ENCODE data around the gene MYRIP. TPM values are rescaled to one million over a fixed set of nuclear protein-coding genes. Genes with fewer than 3 reads are reported as not detected.

Gene MYRIP
- total and polyA plus RNA-seq, 11 donors = 0.42 to 2.2 (median 0.90) TPM

DNA sequence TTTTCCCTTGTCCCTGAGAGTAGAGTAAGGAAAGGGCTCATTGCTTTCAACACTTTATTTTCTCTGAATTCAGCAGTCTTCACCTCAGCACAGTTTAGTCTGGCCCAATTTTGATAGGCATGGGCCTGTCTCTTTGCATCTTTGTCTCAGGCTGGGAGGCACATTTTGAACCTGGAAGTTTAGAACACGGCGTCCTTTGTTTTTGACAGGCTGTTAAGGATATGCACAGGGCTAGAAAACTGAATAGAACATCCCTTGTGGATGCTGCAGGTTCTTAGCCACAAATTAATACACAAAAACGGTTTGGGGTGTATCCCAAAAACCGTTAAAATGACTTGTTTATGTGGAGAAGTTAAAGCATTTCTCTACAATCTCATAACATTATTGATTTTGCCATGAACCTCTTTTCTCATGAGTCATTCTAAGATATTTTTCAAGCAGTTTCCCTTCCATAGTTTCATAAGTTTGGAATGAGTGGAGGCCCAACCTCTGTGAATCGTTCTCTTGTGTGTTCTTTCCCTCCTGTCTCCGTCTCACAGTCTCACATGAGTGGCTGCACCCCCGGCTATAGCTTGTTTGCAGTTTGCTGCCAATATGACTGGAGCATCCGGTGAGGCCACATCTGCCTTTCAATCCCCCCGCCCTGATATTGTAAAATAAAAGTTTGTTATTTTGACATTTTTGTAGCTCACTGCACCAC lies 307.2 kb downstream of the MYRIP start:
- 72 to 79% (median 74%) methylated on average over 9 of the region's 9 CpGs for WGBS, 4 donors
- no peak for ATAC-seq
- H3K27me3 ChIP-seq = no peaks in the 10 kb centered on the region
- H3K4me1 ChIP-seq = peaks cover 0 to 3% (median 0%) of the 10 kb centered on the region in 12 donors
- no peak overlapping the region for H3K4me3 ChIP-seq
- TF ChIP-seq, protein P1, sequence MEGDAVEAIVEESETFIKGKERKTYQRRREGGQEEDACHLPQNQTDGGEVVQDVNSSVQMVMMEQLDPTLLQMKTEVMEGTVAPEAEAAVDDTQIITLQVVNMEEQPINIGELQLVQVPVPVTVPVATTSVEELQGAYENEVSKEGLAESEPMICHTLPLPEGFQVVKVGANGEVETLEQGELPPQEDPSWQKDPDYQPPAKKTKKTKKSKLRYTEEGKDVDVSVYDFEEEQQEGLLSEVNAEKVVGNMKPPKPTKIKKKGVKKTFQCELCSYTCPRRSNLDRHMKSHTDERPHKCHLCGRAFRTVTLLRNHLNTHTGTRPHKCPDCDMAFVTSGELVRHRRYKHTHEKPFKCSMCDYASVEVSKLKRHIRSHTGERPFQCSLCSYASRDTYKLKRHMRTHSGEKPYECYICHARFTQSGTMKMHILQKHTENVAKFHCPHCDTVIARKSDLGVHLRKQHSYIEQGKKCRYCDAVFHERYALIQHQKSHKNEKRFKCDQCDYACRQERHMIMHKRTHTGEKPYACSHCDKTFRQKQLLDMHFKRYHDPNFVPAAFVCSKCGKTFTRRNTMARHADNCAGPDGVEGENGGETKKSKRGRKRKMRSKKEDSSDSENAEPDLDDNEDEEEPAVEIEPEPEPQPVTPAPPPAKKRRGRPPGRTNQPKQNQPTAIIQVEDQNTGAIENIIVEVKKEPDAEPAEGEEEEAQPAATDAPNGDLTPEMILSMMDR (IDR thresholded peaks at IDR 0.05) = no peak
- TF ChIP-seq POLR2A (IDR thresholded peaks at IDR 0.05) = no peak
- intact Hi-C loops (cut with DNase I) = no loop called here
- H3K27ac ChIP-seq = no peak overlapping the region
- no peak for DNase-seq
- H3K9me3 ChIP-seq = no peaks in the 10 kb centered on the region
- no peaks in the 10 kb centered on the region for H3K36me3 ChIP-seq

DNA sequence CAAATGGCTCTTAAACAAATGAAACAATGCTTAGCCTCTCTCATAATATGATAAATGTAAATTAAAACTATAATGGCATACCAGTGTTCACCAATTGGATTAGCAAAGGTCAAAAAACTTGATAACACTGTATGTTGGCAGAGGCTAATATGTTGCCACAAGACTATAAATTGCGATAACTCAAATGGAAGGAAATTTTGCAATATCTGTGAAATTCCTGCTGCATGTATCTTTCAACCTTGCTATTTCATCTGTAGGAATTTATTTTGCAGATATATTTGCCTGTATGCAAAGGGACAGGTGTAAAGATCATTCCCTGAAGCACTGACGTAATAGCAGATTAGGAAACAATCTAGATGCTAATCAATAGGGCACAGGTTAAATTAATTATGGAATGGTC lies 308.7 kb downstream of the MYRIP start:
- ATAC-seq (no peak), DNase-seq (no peak)
- H3K9me3 ChIP-seq = no peaks in the 10 kb centered on the region
- H3K27ac ChIP-seq = no peak overlapping the region
- 91 to 97% (median 94%) methylated on average over 2 of the region's 2 CpGs for WGBS, 4 donors
- no peaks in the 10 kb centered on the region for H3K36me3 ChIP-seq
- intact Hi-C loops (cut with DNase I) = no loop called here
- TF ChIP-seq, protein P1 (IDR thresholded peaks at IDR 0.05) = no peak
- no peak for TF ChIP-seq POLR2A (IDR thresholded peaks at IDR 0.05)
- no peaks in the 10 kb centered on the region for H3K27me3 ChIP-seq
- peaks cover 0 to 3% (median 0%) of the 10 kb centered on the region in 12 donors for H3K4me1 ChIP-seq
- H3K4me3 ChIP-seq = no peak overlapping the region

DNA sequence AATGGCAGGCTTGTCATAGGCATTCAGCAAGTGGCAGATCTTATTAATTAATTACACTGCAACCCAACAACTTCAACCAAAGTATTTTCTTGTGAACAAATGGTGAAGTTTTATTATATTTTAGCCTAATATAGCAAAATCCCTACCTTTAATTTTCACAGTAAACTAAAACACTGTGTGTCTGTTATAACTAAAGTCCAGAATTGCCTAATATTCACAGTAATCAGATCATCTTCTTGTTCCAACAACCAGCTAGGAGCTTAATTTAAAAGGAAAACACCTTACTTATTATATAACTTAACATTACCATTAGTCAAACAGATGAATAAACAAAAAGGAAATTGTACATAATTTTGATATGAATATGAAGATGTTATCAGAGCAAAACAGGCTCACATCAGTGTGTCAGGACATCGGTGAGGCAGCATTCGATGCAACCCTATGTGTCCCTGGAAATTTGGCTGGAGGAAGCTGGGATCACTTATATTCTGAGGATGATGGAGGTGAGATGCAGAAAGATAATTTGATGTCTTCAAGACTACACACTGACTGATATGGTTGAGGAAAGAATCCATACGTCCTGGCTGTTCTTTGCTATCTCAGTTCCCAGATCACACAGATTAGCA lies 310.8 kb downstream of the MYRIP start:
- no peaks in the 10 kb centered on the region for H3K27me3 ChIP-seq
- H3K4me3 ChIP-seq = no peak overlapping the region
- no peak for DNase-seq
- H3K27ac ChIP-seq = no peak overlapping the region
- 64 to 84% (median 75%) methylated on average over 3 of the region's 3 CpGs for WGBS, 4 donors
- intact Hi-C loops (cut with DNase I) = no loop called here
- TF ChIP-seq, protein P1 (IDR thresholded peaks at IDR 0.05) = no peak
- no peak for TF ChIP-seq POLR2A (IDR thresholded peaks at IDR 0.05)
- ATAC-seq = no peak
- no peaks in the 10 kb centered on the region for H3K9me3 ChIP-seq
- no peaks in the 10 kb centered on the region for H3K36me3 ChIP-seq
- peaks cover 0 to 3% (median 0%) of the 10 kb centered on the region in 12 donors for H3K4me1 ChIP-seq

DNA sequence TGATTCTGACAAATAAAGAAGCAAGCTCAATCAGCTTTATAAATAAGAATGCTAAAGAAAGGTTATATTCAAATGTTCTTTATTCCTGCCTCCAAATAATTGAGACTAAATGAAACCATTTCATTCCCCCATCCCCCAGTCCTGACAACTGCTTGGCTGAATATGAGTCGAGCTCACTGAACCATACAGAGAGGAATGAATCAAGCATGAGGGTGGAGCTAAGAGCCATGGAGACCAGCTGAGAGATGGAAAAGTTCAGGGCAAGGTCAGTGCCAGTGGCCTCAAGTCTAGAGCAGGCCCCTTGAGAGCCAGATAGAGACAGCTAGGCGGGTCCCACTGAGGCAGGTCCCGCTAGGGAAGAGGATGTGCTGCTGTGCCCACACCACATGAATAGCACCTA lies 311.4 kb downstream of the MYRIP start:
- no peaks in the 10 kb centered on the region for H3K27me3 ChIP-seq
- DNase-seq = no peak
- H3K4me1 ChIP-seq = peaks cover 0 to 3% (median 0%) of the 10 kb centered on the region in 12 donors
- no peaks in the 10 kb centered on the region for H3K9me3 ChIP-seq
- no peak overlapping the region for H3K27ac ChIP-seq
- TF ChIP-seq POLR2A (IDR thresholded peaks at IDR 0.05) = no peak
- TF ChIP-seq, protein P1 (IDR thresholded peaks at IDR 0.05) = no peak
- 54 to 69% (median 64%) methylated on average over 3 of the region's 3 CpGs for WGBS, 4 donors
- H3K4me3 ChIP-seq = no peak overlapping the region
- intact Hi-C loops (cut with DNase I) = no loop called here
- ATAC-seq = peak in 2 of 4 donors; percentile 54 to 61
- H3K36me3 ChIP-seq = no peaks in the 10 kb centered on the region
